Ovary (tissue), 9 donors: ENCODE measurements around the gene HNRNPA1L2. TPM values are rescaled to one million over a fixed set of nuclear protein-coding genes. Genes with fewer than 3 reads are reported as not detected.

Experiments
- DNase-seq, 5 donors: peaks; one replicate each; pipeline ENCODE4 v3.0.0-alpha.2; 2019 to 2020
- H3K27ac ChIP-seq, 2 donors: fragments of 200-600 bp; one replicate each; pipeline versions ENCODE4 v1.5.1 to v1.8.0; 2019 to 2022
- H3K27me3 ChIP-seq: fragments of 200-600 bp; one replicate; pipeline ENCODE4 v1.8.0; 2022
- H3K36me3 ChIP-seq: fragments of 200-600 bp; sonication (generic); one replicate; pipeline ENCODE4 v1.5.1; 2019
- H3K4me1 ChIP-seq: one replicate; pipeline ENCODE4 v1.8.1; 2013; ENCODE audit warnings: mild to moderate bottlenecking, moderate library complexity; ENCODE audit not compliant: insufficient read depth
- H3K4me3 ChIP-seq: fragments of 200-600 bp; sonication (generic); one replicate; pipeline ENCODE4 v1.5.1; 2017
- H3K9me3 ChIP-seq, 2 donors: fragments of 200-600 bp in 1 of 2; sonication (generic) in 1 of 2; one replicate each; pipeline versions ENCODE4 v1.5.1 to v1.8.1; 2013 to 2019; ENCODE audit warnings: mild to moderate bottlenecking in 1 of 2, moderate library complexity in 1 of 2
- EP300 ChIP-seq: sonication (generic); formaldehyde crosslinking; IDR thresholded peaks from one replicate; pipeline ENCODE4 v1.6.1; 2017; ENCODE audit warnings: antibody characterized with exemption
- POLR2A ChIP-seq: fragments of 450-650 bp; IDR thresholded peaks from one replicate; pipeline ENCODE4 v1.6.1; 2017; ENCODE audit warnings: antibody characterized with exemption, mild to moderate bottlenecking, moderate library complexity
- WGBS, 3 donors: extraction: QIAGEN DNeasy Blood & Tissue Kit in 1 of 3; methylation state at CpG; one replicate each; pipeline versions ENCODE4 v1.1.5 to v1.1.7; 2013 to 2017; 5-methylcytosine and 5-hydroxymethylcytosine counted together
- intact Hi-C, 4 donors: fragments of 100-400 bp; cut with DNase I; formaldehyde crosslinking; loops; one replicate each; pipeline versions ENCODE4 v1.11.0 to v1.15.1; 2022 to 2023
- polyA plus RNA-seq, 2 donors: library from polyadenylated mRNA; stranded (reverse); fragments of 200-250 nt in 1 of 2; fragments of 350-450 nt in 1 of 2; fragmentation: Illumina TruSeq in 1 of 2; extraction: RNeasy Lipid Tissue Mini Kit (QIAGEN cat#74804) in 1 of 2; gene quantifications; one replicate each; pipeline ENCODE4 v1.2.3, GENCODE V29; 2013 to 2014
- total RNA-seq, 7 donors: library from RNA; depleted of rRNA in 2 of 7; stranded (reverse); fragments of >200 nt in 2 of 7; fragmentation: NEBNext Ultra II Directional in 3 of 7; extraction: Animal tissue kit (Norgen Biotek cat#: 25700) in 3 of 7; gene quantifications; one replicate each; pipeline versions ENCODE4 v1.1.0 to v1.2.4, GENCODE V29; 2016 to 2023
- TF ChIP-seq, protein P1 (sequence below), 3 donors: fragments of 450-650 bp in 2 of 3; fragments of 200-600 bp in 1 of 3; IDR thresholded peaks; one replicate each; pipeline versions ENCODE4 v1.5.1 to v1.8.0; 2016 to 2022; ENCODE audit warnings: antibody characterized with exemption in 3 of 3, mild to moderate bottlenecking in 1 of 3
- donor health status: DM: no; HTN: no; CAD: no; lungs with moderate emphysema.
- donor health status: DM: no; HTN: no; CAD: no.
- donor health status: Bipolar disorder and iron deficiency.
- donor health status: DM: yes; HTN: yes; CAD: no.
- donor health status: DM: no; HTN: no; CAD: no.
- donor health status: DM: yes; HTN: yes; CAD: no.

Gene HNRNPA1L2
- total and polyA plus RNA-seq, 9 donors = 2.3 to 16.2 (median 10.3) TPM

DNA sequence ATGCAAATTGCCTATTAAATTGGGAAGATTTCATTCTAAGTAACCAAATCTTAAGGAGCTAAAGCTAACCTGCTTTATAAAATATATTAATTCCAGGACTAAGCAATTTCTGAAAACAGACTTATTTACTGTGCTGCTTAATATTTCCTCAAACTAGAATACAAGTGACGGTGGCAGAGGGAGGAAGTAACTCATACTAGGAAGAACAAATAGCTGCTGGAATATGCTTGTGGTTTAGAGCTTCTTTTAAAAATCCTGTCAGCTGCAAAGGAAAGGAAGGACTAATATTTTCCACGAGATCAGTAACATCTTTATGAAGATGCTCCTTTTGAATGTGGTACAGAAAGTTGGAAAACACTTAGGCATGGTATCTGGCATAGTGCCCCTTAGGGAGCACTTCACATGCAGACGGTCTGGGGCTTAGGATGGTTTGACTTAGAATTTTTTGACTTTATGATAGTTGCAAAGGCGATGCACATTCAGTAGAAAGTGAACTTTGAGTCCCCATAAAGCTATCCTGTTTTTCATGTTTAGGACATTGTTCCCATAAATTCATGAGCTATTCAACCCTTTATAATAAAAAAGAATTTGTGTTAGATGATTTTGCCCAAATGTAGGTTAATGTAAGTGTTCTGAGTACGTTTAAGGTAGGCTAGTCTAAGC is 3.4 kb upstream of the HNRNPA1L2 start:
- WGBS, 3 donors = 89 to 90% (median 90%) methylated on average over 5 of the region's 5 CpGs
- H3K36me3 ChIP-seq = no peaks in the 10 kb centered on the region
- no peak overlapping the region for H3K27ac ChIP-seq
- intact Hi-C loops = no loop called here
- H3K4me3 ChIP-seq = no peak overlapping the region
- H3K27me3 ChIP-seq = no peaks in the 10 kb centered on the region
- no peak for TF ChIP-seq EP300
- TF ChIP-seq, protein P1, sequence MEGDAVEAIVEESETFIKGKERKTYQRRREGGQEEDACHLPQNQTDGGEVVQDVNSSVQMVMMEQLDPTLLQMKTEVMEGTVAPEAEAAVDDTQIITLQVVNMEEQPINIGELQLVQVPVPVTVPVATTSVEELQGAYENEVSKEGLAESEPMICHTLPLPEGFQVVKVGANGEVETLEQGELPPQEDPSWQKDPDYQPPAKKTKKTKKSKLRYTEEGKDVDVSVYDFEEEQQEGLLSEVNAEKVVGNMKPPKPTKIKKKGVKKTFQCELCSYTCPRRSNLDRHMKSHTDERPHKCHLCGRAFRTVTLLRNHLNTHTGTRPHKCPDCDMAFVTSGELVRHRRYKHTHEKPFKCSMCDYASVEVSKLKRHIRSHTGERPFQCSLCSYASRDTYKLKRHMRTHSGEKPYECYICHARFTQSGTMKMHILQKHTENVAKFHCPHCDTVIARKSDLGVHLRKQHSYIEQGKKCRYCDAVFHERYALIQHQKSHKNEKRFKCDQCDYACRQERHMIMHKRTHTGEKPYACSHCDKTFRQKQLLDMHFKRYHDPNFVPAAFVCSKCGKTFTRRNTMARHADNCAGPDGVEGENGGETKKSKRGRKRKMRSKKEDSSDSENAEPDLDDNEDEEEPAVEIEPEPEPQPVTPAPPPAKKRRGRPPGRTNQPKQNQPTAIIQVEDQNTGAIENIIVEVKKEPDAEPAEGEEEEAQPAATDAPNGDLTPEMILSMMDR (IDR thresholded peaks at IDR 0.05) = no peak
- TF ChIP-seq POLR2A = no peak
- DNase-seq = no peak
- H3K4me1 ChIP-seq = peaks cover 2% of the 10 kb centered on the region
- no peaks in the 10 kb centered on the region for H3K9me3 ChIP-seq

DNA sequence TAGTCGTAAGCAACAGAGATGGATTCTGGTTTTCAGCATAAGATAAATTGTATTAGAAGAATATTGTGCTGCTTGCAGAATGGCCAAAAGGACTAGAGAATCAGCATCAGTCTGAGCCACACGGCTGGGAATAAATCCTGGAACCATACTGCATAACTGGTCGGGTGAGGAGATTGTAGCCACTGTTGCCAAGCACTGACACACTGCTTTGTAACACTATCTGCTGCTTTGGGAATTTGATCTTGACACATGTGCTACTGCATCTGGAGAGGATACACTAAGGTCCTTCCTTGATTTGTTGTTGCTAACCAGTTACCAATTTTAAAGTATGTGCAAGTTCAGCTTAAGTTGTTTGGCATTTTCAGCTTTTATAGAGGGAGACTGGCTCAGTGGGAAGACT is 1.9 kb downstream of the HNRNPA1L2 start:
- no peaks in the 10 kb centered on the region for H3K9me3 ChIP-seq
- no peak for TF ChIP-seq POLR2A
- no peak for TF ChIP-seq EP300
- TF ChIP-seq, protein P1 (IDR thresholded peaks at IDR 0.05) = no peak
- H3K36me3 ChIP-seq = no peaks in the 10 kb centered on the region
- intact Hi-C loops = no loop called here
- no peak overlapping the region for H3K27ac ChIP-seq
- no peak overlapping the region for H3K4me3 ChIP-seq
- peaks cover 2% of the 10 kb centered on the region for H3K4me1 ChIP-seq
- H3K27me3 ChIP-seq = no peaks in the 10 kb centered on the region
- DNase-seq = no peak
- WGBS, 3 donors = 64 to 69% (median 69%) methylated on average over 3 of the region's 3 CpGs

DNA sequence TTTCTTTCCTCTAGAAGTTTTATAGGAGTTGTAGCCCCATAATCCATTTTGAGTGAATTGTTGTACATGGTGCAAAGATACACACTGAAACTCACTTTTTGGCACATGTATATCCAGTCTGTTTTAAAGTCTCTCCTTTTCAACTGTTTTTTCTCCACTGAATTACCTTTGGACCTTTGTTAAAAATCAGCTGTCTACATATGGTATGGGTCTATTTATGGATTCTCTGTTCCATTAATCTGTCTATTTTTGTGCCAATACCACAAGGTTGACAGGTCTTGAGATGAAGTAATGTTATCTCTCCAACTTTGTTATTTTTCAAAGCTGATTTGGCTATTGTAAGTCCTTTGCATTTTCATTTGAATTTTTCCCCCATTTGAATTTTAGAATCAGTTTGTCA is 4.7 kb downstream of the HNRNPA1L2 start:
- H3K9me3 ChIP-seq = no peaks in the 10 kb centered on the region
- DNase-seq = no peak
- H3K27ac ChIP-seq = no peak overlapping the region
- TF ChIP-seq, protein P1 (IDR thresholded peaks at IDR 0.05) = no peak
- no peak for TF ChIP-seq EP300
- no peak for TF ChIP-seq POLR2A
- intact Hi-C loops = no loop called here
- H3K36me3 ChIP-seq = no peaks in the 10 kb centered on the region
- no peaks in the 10 kb centered on the region for H3K27me3 ChIP-seq
- H3K4me1 ChIP-seq = peaks cover 3% of the 10 kb centered on the region
- no peak overlapping the region for H3K4me3 ChIP-seq

DNA sequence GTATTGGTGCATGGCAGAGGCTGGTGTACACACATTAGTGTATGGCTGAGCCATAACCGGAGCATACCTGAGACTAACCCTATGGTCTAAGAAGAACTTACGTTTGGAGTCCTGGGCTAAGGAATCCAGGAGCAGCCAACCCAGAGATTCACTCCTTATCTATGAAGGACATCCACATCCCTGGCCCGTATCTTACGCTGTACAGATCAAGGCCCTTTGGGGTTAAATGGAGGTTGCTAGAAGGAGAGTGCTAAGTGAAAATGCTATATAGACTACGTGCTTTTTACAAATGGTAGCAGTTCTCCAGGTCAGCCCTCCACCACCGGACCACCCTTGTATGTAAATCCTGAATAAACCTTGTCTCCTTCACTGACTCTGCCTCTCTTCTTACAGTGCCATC is 8.5 kb downstream of the HNRNPA1L2 start:
- intact Hi-C loops = no loop called here
- H3K27me3 ChIP-seq = no peaks in the 10 kb centered on the region
- H3K4me3 ChIP-seq = no peak overlapping the region
- no peaks in the 10 kb centered on the region for H3K36me3 ChIP-seq
- H3K4me1 ChIP-seq = peaks cover 9% of the 10 kb centered on the region
- H3K27ac ChIP-seq = no peak overlapping the region
- TF ChIP-seq POLR2A = no peak
- TF ChIP-seq EP300 = no peak
- WGBS, 3 donors = 54 to 65% (median 61%) methylated on average over 6 of the region's 6 CpGs
- DNase-seq = no peak
- no peaks in the 10 kb centered on the region for H3K9me3 ChIP-seq

DNA sequence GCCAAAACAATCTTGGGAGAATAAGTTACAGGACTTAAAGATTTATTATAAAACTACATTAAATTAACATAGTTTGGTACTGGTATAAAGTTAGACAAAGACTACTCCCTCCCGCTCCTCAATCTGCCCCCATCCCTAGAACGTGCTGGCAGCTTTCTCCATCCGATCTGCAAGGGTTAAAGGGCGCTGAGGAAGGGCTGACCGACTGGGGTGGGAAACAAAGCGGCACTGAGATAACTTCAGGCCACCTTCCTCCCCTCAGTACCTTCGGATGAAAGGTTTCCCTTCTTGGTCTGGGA is 9.6 kb downstream of the HNRNPA1L2 start:
- Histone ChIP-seq H3K4me3 (peak overlapping the region; percentile 77), H3K4me1 (peaks cover 11% of the 10 kb centered on the region), H3K9me3 (no peaks in the 10 kb centered on the region), H3K27me3 (no peaks in the 10 kb centered on the region), H3K27ac (peak overlapping the region; percentile 89 to 98), H3K36me3 (no peaks in the 10 kb centered on the region)
- TF ChIP-seq POLR2A = no peak
- TF ChIP-seq EP300 = no peak
- TF ChIP-seq, protein P1 (IDR thresholded peaks at IDR 0.05) = no peak
- intact Hi-C loops = no loop called here
- DNase-seq = no peak
- WGBS, 3 donors = 0 to 1% (median 0%) methylated on average over 7 of the region's 7 CpGs
